Duodenal mucosa (tissue), 2 donors: ENCODE measurements around the gene CUEDC1.
A peak's percentile ranks its signal among the peaks of the same experiment; 100 is the strongest.

Experiments
- H3K27ac ChIP-seq: one replicate; pipeline ENCODE4 v1.7.0; 2013; ENCODE audit warnings: low read depth, low read length
- H3K27me3 ChIP-seq, 2 donors: one replicate each; pipeline ENCODE4 v1.7.0; 2013; ENCODE audit warnings: low read length in 2 of 2, control low read depth in 1 of 2; ENCODE audit not compliant: insufficient read depth in 2 of 2, control insufficient read depth in 1 of 2
- H3K36me3 ChIP-seq, 2 donors: one replicate each; pipeline ENCODE4 v1.7.0; 2013; ENCODE audit warnings: low read length in 2 of 2, control low read depth in 1 of 2; ENCODE audit not compliant: insufficient read depth in 2 of 2, control insufficient read depth in 1 of 2
- H3K4me1 ChIP-seq, 2 donors: one replicate each; pipeline ENCODE4 v1.7.0; 2013; ENCODE audit warnings: low read length in 2 of 2, control low read depth in 1 of 2; ENCODE audit not compliant: insufficient read depth in 2 of 2, control insufficient read depth in 1 of 2
- H3K4me3 ChIP-seq, 2 donors: one replicate each; pipeline ENCODE4 v1.7.0; 2013; ENCODE audit warnings: low read length in 2 of 2, low read depth in 1 of 2
- H3K9ac ChIP-seq, 2 donors: one replicate each; pipeline ENCODE4 v1.7.0; 2013; ENCODE audit warnings: low read length in 2 of 2, low read depth in 1 of 2
- H3K9me3 ChIP-seq, 2 donors: one replicate each; pipeline ENCODE4 v1.7.0; 2013; ENCODE audit warnings: low read length in 2 of 2, control low read depth in 1 of 2; ENCODE audit not compliant: control insufficient read depth in 1 of 2

Gene CUEDC1

GRCh38 chr17:57870283-57870635, 85.0 kb downstream of the CUEDC1 start:
- Histone ChIP-seq H3K27ac (no peak overlapping the region), H3K4me3 (no peak overlapping the region), H3K9ac (no peak overlapping the region), H3K27me3 (no peaks in the 10 kb centered on the region), H3K36me3 (peaks cover 0 to 10% of the 10 kb centered on the region in 2 donors), H3K4me1 (peaks cover 44% of the 10 kb centered on the region in 2 donors), H3K9me3 (no peaks in the 10 kb centered on the region)

GRCh38 chr17:57869617-57870282, 85.5 kb downstream of the CUEDC1 start:
- no peak overlapping the region for H3K27ac ChIP-seq
- no peaks in the 10 kb centered on the region for H3K9me3 ChIP-seq
- no peak overlapping the region for H3K9ac ChIP-seq
- H3K27me3 ChIP-seq: no peaks in the 10 kb centered on the region
- no peak overlapping the region for H3K4me3 ChIP-seq
- H3K36me3 ChIP-seq: peaks cover 0 to 10% of the 10 kb centered on the region in 2 donors
- H3K4me1 ChIP-seq: peaks cover 40 to 44% of the 10 kb centered on the region in 2 donors

- H3K36me3 ChIP-seq: peaks cover 0 to 10% of the 10 kb centered on the region in 2 donors
- no peaks in the 10 kb centered on the region for H3K9me3 ChIP-seq
- no peaks in the 10 kb centered on the region for H3K27me3 ChIP-seq
- no peak overlapping the region for H3K9ac ChIP-seq
- peak overlapping the region; percentile 25 for H3K27ac ChIP-seq
- no peak overlapping the region for H3K4me3 ChIP-seq
- H3K4me1 ChIP-seq: peaks cover 35 to 40% of the 10 kb centered on the region in 2 donors
These were observed 86.1 kb downstream of the CUEDC1 start for GRCh38 chr17:57868910-57869616.

- Histone ChIP-seq H3K9ac (no peak overlapping the region), H3K27ac (peak overlapping the region; percentile 53), H3K27me3 (no peaks in the 10 kb centered on the region), H3K4me1 (peaks cover 27 to 32% of the 10 kb centered on the region in 2 donors), H3K4me3 (peak overlapping the region in 1 of 2 donors; percentile 10), H3K9me3 (no peaks in the 10 kb centered on the region), H3K36me3 (peaks cover 0 to 10% of the 10 kb centered on the region in 2 donors)
These were observed 87.0 kb downstream of the CUEDC1 start for GRCh38 chr17:57868007-57868909.

GRCh38 chr17:57867126-57867525, 88.1 kb downstream of the CUEDC1 start:
- H3K27ac ChIP-seq: no peak overlapping the region
- no peaks in the 10 kb centered on the region for H3K27me3 ChIP-seq
- H3K36me3 ChIP-seq: peaks cover 0 to 2% of the 10 kb centered on the region in 2 donors
- no peak overlapping the region for H3K9ac ChIP-seq
- H3K4me1 ChIP-seq: peaks cover 26 to 36% of the 10 kb centered on the region in 2 donors
- H3K4me3 ChIP-seq: no peak overlapping the region
- H3K9me3 ChIP-seq: no peaks in the 10 kb centered on the region

GRCh38 chr17:57866723-57867122, 88.5 kb downstream of the CUEDC1 start:
- Histone ChIP-seq H3K27ac (no peak overlapping the region), H3K36me3 (no peaks in the 10 kb centered on the region), H3K9ac (no peak overlapping the region), H3K4me3 (no peak overlapping the region), H3K4me1 (peaks cover 28 to 39% of the 10 kb centered on the region in 2 donors), H3K9me3 (no peaks in the 10 kb centered on the region), H3K27me3 (no peaks in the 10 kb centered on the region)

- Histone ChIP-seq H3K9ac (no peak overlapping the region), H3K4me3 (no peak overlapping the region), H3K4me1 (peaks cover 32 to 42% of the 10 kb centered on the region in 2 donors), H3K9me3 (no peaks in the 10 kb centered on the region), H3K27me3 (no peaks in the 10 kb centered on the region), H3K27ac (no peak overlapping the region), H3K36me3 (no peaks in the 10 kb centered on the region)
These were observed 88.9 kb downstream of the CUEDC1 start for GRCh38 chr17:57866319-57866718.

- Histone ChIP-seq H3K36me3 (no peaks in the 10 kb centered on the region), H3K9me3 (no peaks in the 10 kb centered on the region), H3K4me3 (no peak overlapping the region), H3K27ac (no peak overlapping the region), H3K27me3 (no peaks in the 10 kb centered on the region), H3K4me1 (peaks cover 37 to 44% of the 10 kb centered on the region in 2 donors), H3K9ac (no peak overlapping the region)
These were observed 90.9 kb downstream of the CUEDC1 start for GRCh38 chr17:57864273-57864672.

- H3K27ac ChIP-seq: no peak overlapping the region
- H3K36me3 ChIP-seq: no peaks in the 10 kb centered on the region
- peaks cover 24 to 31% of the 10 kb centered on the region in 2 donors for H3K4me1 ChIP-seq
- H3K9me3 ChIP-seq: no peaks in the 10 kb centered on the region
- H3K9ac ChIP-seq: peak overlapping the region in 1 of 2 donors; percentile 32
- no peaks in the 10 kb centered on the region for H3K27me3 ChIP-seq
- peak overlapping the region in 1 of 2 donors; percentile 63 for H3K4me3 ChIP-seq
These were observed 92.2 kb downstream of the CUEDC1 start for GRCh38 chr17:57862694-57863667.
